Esophagus squamous epithelium (tissue), 4 donors: ENCODE data around the gene TAF12.

Experiments
- CTCF ChIP-seq, 6 experiments: fragments of 450-650 bp in 4 of 6; fragments of 200-600 bp in 2 of 6; sonication (generic) in 2 of 6; IDR thresholded peaks; one replicate each; pipeline ENCODE4 v1.5.1; 2016 to 2019; ENCODE audit warnings: antibody characterized with exemption in 6 of 6, mild to moderate bottlenecking in 4 of 6, moderate library complexity in 4 of 6
- POLR2A ChIP-seq, 4 donors: fragments of 450-650 bp; IDR thresholded peaks; one replicate each; pipeline ENCODE4 v1.6.1; 2017; ENCODE audit warnings: antibody characterized with exemption in 4 of 4, mild to moderate bottlenecking in 4 of 4, moderate library complexity in 3 of 4

GRCh38 chr1:28666806-28667205 is 23.9 kb upstream of the TAF12 start:
- TF ChIP-seq CTCF (IDR thresholded peaks at IDR 0.05) (no peak), POLR2A (IDR thresholded peaks at IDR 0.05) (no peak)
